ENCODE results near the gene LAGE3. TPM values are rescaled to one million over a fixed set of nuclear protein-coding genes. Genes with fewer than 3 reads are reported as not detected.

LAGE3 gene
- total RNA-seq (2016; rRNA removed; fragmentation: Illumina TruSeq; extraction: Trizol) (12.7 and 13.0 TPM in 2 replicates), polyA plus RNA-seq (2011; rRNA removed) (7.6 and 10.0 TPM in 2 replicates), polyA minus RNA-seq (2011; rRNA and poly(A)+ RNA removed; ENCODE audit: low replicate concordance) (5.9 and 21.7 TPM in 2 replicates), Bru-seq, nascent RNA (percentile 38 among the genes with signal in this experiment), BruChase-seq, experiment 1, labeled RNA remaining after a 6-hour chase (percentile 56 among the genes with signal in this experiment), BruChase-seq, experiment 2, labeled RNA remaining after a 2-hour chase (percentile 36 among the genes with signal in this experiment)
- total RNA-seq (2016; cell fraction: cytosol; rRNA removed; fragmentation: Illumina TruSeq; extraction: Trizol; ENCODE audit: low read depth): 13.1 and 15.3 TPM in 2 replicates
- 11.6 and 13.1 TPM in 2 replicates for total RNA-seq (2016; cell fraction: insoluble cytoplasmic fraction; rRNA removed; fragmentation: Illumina TruSeq; extraction: Trizol)
- total RNA-seq (2016; cell fraction: membrane; rRNA removed; fragmentation: Illumina TruSeq; extraction: Trizol): 15.6 and 16.5 TPM in 2 replicates
- 4.3 and 4.5 TPM in 2 replicates for total RNA-seq (2016; cell fraction: nucleus; rRNA removed; fragmentation: Illumina TruSeq; extraction: Trizol)
- 7.3 and 14.8 TPM in 2 replicates for polyA plus RNA-seq (2011; cell fraction: cytosol; rRNA removed)
- 4.4 and 4.8 TPM in 2 replicates for polyA plus RNA-seq (2011; cell fraction: nucleus; rRNA removed)
- polyA plus RNA-seq (2012): 6.6 and 7.8 TPM in 2 replicates
- polyA plus RNA-seq (2016; cell fraction: cytosol; fragmentation: Illumina TruSeq; extraction: Trizol; ENCODE audit: low read depth): 14.7 and 17.5 TPM in 2 replicates
- polyA plus RNA-seq (2016; cell fraction: insoluble cytoplasmic fraction; fragmentation: Illumina TruSeq; extraction: Trizol; ENCODE audit: low read depth): 13.0 and 13.7 TPM in 2 replicates
- polyA plus RNA-seq (2016; cell fraction: membrane; fragmentation: Illumina TruSeq; extraction: Trizol; ENCODE audit: low read depth): 12.6 and 15.5 TPM in 2 replicates
- polyA plus RNA-seq (2016; cell fraction: nucleus; fragmentation: Illumina TruSeq; extraction: Trizol; ENCODE audit: insufficient read depth, low read depth): 5.3 and 9.9 TPM in 2 replicates
- 2.9 and 3.0 TPM in 2 replicates for polyA minus RNA-seq (2011; cell fraction: cytosol; rRNA and poly(A)+ RNA removed)
- 0.90 TPM in 1 of 2 replicates, not detected in the other for polyA minus RNA-seq (2011; cell fraction: nucleus; rRNA and poly(A)+ RNA removed)
- long read RNA-seq, experiment 1, transcript LAGE3-201 (3 exons, 949 nt): major isoform, 38 of 39 reads
- long read RNA-seq, experiment 1, partial matches to known transcripts: 1 of 39 reads
- long read RNA-seq, experiment 1, other reads (novel, unspliced or antisense): 0 of 39 reads
- long read RNA-seq, experiment 2, transcript LAGE3-201 (3 exons, 949 nt): major isoform, 24 of 28 reads
- long read RNA-seq, experiment 2, partial matches to known transcripts: 1 of 28 reads
- long read RNA-seq, experiment 2, other reads (novel, unspliced or antisense): 3 of 28 reads

DNA sequence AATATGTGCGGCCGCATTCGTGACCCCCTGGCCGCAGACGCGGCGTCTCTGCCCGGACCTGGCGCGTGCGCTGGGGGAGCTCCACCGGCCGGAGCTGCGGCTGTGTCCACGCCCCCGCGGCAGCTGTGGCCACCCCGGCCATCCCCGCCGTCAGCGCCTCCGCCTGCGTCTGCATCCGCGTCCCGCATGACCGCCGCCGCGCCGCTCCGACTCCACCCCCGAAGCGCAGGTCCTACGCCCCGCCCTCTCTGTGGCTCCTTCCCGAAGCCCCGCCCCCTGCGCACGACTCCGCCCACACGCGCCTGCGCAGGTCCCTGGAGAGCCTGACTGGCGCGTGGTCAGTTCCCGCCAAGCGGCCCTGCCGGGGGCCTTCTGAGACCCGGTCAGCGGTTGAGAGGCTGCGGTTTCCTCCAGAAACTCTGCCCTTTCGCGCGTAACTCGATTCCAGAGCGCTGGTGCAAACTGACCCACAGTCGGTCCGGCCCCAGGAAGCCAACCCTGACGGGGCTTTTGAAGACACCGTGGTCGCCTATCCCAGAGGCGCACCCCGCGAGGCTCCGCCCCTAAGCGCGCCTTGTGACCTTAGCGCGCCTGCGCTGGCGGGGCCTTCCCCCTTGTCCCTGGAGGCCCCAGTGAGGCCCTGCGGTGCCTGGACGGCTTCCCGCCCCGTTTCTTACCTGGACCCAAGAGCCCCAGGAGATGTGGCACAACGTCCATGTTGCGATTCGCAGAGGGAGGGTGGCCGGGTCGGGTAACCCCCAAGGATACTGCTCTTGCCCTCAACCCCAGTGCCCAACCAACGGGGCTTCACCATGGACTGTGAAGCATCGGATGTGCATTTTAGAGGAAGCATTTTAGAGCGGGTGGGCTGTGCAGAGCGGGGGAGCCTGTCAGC is at the start of gene LAGE3:
LAGE3 (minus strand) TSS at position 554 of the 895 bp plus-strand sequence; CDS start at position 188, 366 bp downstream.
- no peaks in the 10 kb centered on the region for H3K79me2 ChIP-seq (ENCODE audit: insufficient read depth, low read length)
- CTCF ChIA-PET (ENCODE audit: low intra/inter-chr PET ratio, low total read pairs): no interaction called here
- no peaks in the 10 kb centered on the region for H3K36me3 ChIP-seq (replicated peaks in 1 of 2; ENCODE audit: control insufficient read depth in 1 of 2, insufficient read depth in 2 of 2, low read length in 2 of 2)
- intact Hi-C loops (cut with micrococcal nuclease; ENCODE audit: unreplicated experiment) (no loop called here), in situ Hi-C loops (cut with HindIII; ENCODE audit: extremely low pct_ligation_motif_present, low pct_unique_long_range_greater_than_20kb) (no loop called here)
- no peak within 1 kb of the TSS for H2AFZ ChIP-seq (ENCODE audit: low read length)
- POLR2A ChIA-PET: interaction anchor here (0.6 to 1.3 kb wide), 7 partner anchors 10 to 109 kb away, joined by 4 to 11 read pairs (median 6); partner anchors contain the start of genes FAM3A, RPL10 and SLC10A3
- peaks cover 8% of the 10 kb centered on the region for H3K4me1 ChIP-seq (ENCODE audit: insufficient read depth, low read length)
- no peak within 1 kb of the TSS for H3K27ac ChIP-seq (ENCODE audit: extremely low read length, insufficient read depth, low read length)
- peak; percentile 60 for DNase-seq (ENCODE audit: low spot score)
- WGBS (ENCODE audit: low lambda C conversion rate): 53% methylated on average over 35 of the region's 85 CpGs
- H3K9ac ChIP-seq (ENCODE audit: insufficient read depth, low read depth, low read length): peak within 1 kb of the TSS; percentile 43; the same call in 1 of the 2 replicates
- H3K4me2 ChIP-seq (ENCODE audit: low read depth, low read length): peak within 1 kb of the TSS; percentile 80
- ATAC-seq: peak; percentile 88
- BruUV-seq (replicated peaks): no TSS peak
- no peaks in the 10 kb centered on the region for H3K27me3 ChIP-seq (ENCODE audit: control insufficient read depth in 1 of 2, insufficient read depth in 2 of 2, low read length in 2 of 2)
- no peaks in the 10 kb centered on the region for H3K9me3 ChIP-seq (ENCODE audit: low read length)
- H3K4me3 ChIP-seq (replicated peaks in 1 of 3; ENCODE audit: insufficient read depth in 1 of 3, low read depth in 2 of 3, low read length in 3 of 3): peak within 1 kb of the TSS; percentile 12 to 60 (median 57); a peak in 5 of 6 replicates
- no peak for FAIRE-seq
- no peaks in the 10 kb centered on the region for H4K20me1 ChIP-seq (ENCODE audit: insufficient read depth, low read length)
- TF ChIP-seq SRSF1 (optimal IDR thresholded peaks at IDR 0.05; ENCODE audit: low read depth, low read length) (no peak), NPAS2 (CRISPR knock-in tag; IDR thresholded peaks at IDR 0.05; ENCODE audit: borderline replicate concordance) (no peak), SRF (IDR thresholded peaks at IDR 0.05; ENCODE audit: low read depth, low read length) (no peak), ZMAT5 (CRISPR knock-in tag; IDR thresholded peaks at IDR 0.05; ENCODE audit: borderline replicate concordance, low read depth) (no peak), ZNF660 (CRISPR knock-in tag; IDR thresholded peaks at IDR 0.05; ENCODE audit: borderline replicate concordance, low read depth) (no peak), RELA (CRISPR knock-in tag; IDR thresholded peaks at IDR 0.05) (no peak), ZNF230 (CRISPR knock-in tag; IDR thresholded peaks at IDR 0.05) (0 out of 2 replicates have a peak, but pooled peaks have one; percentile 29), ZNF263 (CRISPR knock-in tag; IDR thresholded peaks at IDR 0.05) (no peak), SALL1 (CRISPR knock-in tag; IDR thresholded peaks at IDR 0.05) (peak; percentile 77; the same call in 1 of the 2 replicates), ZNF354B (CRISPR knock-in tag; IDR thresholded peaks at IDR 0.05) (no peak), AGO2 (optimal IDR thresholded peaks at IDR 0.05; ENCODE audit: low read depth, low read length) (peak; percentile 60), PITX1 (CRISPR knock-in tag; IDR thresholded peaks at IDR 0.05) (no peak)
- TF ChIP-seq, protein P1, sequence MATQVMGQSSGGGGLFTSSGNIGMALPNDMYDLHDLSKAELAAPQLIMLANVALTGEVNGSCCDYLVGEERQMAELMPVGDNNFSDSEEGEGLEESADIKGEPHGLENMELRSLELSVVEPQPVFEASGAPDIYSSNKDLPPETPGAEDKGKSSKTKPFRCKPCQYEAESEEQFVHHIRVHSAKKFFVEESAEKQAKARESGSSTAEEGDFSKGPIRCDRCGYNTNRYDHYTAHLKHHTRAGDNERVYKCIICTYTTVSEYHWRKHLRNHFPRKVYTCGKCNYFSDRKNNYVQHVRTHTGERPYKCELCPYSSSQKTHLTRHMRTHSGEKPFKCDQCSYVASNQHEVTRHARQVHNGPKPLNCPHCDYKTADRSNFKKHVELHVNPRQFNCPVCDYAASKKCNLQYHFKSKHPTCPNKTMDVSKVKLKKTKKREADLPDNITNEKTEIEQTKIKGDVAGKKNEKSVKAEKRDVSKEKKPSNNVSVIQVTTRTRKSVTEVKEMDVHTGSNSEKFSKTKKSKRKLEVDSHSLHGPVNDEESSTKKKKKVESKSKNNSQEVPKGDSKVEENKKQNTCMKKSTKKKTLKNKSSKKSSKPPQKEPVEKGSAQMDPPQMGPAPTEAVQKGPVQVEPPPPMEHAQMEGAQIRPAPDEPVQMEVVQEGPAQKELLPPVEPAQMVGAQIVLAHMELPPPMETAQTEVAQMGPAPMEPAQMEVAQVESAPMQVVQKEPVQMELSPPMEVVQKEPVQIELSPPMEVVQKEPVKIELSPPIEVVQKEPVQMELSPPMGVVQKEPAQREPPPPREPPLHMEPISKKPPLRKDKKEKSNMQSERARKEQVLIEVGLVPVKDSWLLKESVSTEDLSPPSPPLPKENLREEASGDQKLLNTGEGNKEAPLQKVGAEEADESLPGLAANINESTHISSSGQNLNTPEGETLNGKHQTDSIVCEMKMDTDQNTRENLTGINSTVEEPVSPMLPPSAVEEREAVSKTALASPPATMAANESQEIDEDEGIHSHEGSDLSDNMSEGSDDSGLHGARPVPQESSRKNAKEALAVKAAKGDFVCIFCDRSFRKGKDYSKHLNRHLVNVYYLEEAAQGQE (IDR thresholded peaks at IDR 0.05; ENCODE audit: borderline replicate concordance in 1 of 2, low read depth in 1 of 2, low read length in 2 of 2): no peak
